Kidney epithelial cell (primary cell): ENCODE results near the gene MIAT. TPM values are rescaled to one million over a fixed set of nuclear protein-coding genes. Genes with fewer than 3 reads are reported as not detected.

Source experiments
- DNase-seq: peaks from one replicate; pipeline ENCODE4 v3.0.0-alpha.2; 2010; ENCODE audit warnings: low read depth
- H3K27me3 ChIP-seq: 2 replicates; pipeline ENCODE4 v1.6.0; 2011; ENCODE audit warnings: low read length; ENCODE audit not compliant: control insufficient read depth, insufficient read depth
- H3K36me3 ChIP-seq: 2 replicates; pipeline ENCODE4 v1.5.1; 2011; ENCODE audit warnings: low read length; ENCODE audit not compliant: control insufficient read depth, insufficient read depth
- H3K4me3 ChIP-seq: 2 replicates; pipeline ENCODE4 v1.5.1; 2011; ENCODE audit warnings: low read depth, mild to moderate bottlenecking, control low read depth, low read length
- CTCF ChIP-seq: IDR thresholded peaks from 2 replicates; pipeline ENCODE4 v1.5.1; 2011; ENCODE audit warnings: mild to moderate bottlenecking, moderate library complexity, low read length, control low read depth, inconsistent platforms; ENCODE audit not compliant: insufficient read depth, poor library complexity, severe bottlenecking
- total RNA-seq: library from RNA; depleted of rRNA; stranded (reverse); fragments of >200 nt; gene quantifications from 2 replicates; pipeline ENCODE4 v1.2.3, GENCODE V29; 2015

Gene MIAT
- total RNA-seq, 1 donor from 2014 or later, result 0.50 TPM

DNA sequence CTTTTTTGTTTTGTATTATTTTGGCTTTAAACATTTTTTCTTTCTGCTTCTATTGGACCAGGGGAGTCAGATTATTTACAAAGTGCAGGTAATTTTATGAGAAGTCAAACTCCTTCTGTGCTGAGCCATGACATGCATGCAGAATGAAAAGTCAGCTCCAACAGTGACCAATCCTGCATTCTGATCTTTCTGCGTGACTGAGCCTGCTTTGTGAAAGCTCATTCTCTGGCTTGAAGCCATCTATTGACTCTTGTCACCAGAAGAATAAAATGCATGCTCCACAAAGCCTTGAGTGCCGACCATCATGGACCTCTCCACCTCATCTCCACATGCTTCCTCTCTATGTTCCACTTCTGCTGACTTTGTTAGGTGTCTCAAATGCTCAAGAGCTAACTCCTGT is 50.2 kb downstream of the MIAT start:
- peak; percentile 18 for DNase-seq
- no peak for TF ChIP-seq CTCF
- no peaks in the 10 kb centered on the region for H3K27me3 ChIP-seq
- H3K4me3 ChIP-seq, result no peak overlapping the region
- no peaks in the 10 kb centered on the region for H3K36me3 ChIP-seq

GRCh38 chr22:26708256-26709009 is 51.0 kb downstream of the MIAT start:
- TF ChIP-seq CTCF, result no peak
- no peaks in the 10 kb centered on the region for H3K36me3 ChIP-seq

DNA sequence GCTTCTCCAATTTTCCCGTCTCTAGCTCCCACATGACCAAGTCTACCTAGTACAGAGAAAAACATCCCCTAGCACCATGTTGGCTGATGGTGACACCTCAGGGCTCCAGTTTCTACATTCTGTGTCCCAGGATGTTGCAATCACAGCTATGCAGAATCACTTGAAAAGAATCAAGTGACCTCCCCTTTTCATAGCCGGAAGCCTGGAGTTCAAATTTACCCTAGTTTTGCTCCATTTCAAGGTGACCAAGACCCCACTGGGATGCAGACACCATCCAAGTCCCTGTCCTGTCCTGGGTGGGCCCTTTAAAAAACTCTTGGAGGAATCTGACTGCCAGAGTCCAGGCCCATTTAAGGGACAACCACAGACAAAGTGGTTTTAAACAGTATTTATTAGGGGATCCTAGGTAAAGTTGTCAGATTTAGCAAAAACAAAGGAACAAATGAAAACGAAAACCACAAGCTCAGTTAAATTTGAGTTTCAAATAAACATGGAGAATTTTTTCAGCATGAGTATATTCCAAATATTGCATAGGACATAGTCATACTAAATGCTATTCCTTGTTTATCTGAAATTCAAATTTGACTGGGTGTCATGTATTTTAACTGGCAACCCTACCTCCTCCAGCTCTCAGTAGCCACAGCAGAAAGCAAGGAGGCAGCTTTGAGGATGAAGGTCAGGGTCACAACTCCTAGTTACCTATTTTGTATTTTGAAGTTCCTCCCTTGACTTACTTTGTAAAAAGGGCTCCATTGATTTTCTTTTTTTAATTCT is 52.4 kb downstream of the MIAT start:
- H3K27me3 ChIP-seq, result no peaks in the 10 kb centered on the region
- H3K36me3 ChIP-seq, result no peaks in the 10 kb centered on the region
- no peak for DNase-seq
- no peak for TF ChIP-seq CTCF
- H3K4me3 ChIP-seq, result no peak overlapping the region

More at GRCh38 chr22:26708256-26709009, 51.0 kb downstream of the MIAT start:
- no peaks in the 10 kb centered on the region for H3K27me3 ChIP-seq
- no peak for DNase-seq
- no peak overlapping the region for H3K4me3 ChIP-seq

- Histone ChIP-seq H3K36me3 (no peaks in the 10 kb centered on the region), H3K27me3 (no peaks in the 10 kb centered on the region), H3K4me3 (no peak overlapping the region)
- no peak for DNase-seq
- TF ChIP-seq CTCF, result no peak
Observed at GRCh38 chr22:26711205-26711963, 54.0 kb downstream of the MIAT start.

DNA sequence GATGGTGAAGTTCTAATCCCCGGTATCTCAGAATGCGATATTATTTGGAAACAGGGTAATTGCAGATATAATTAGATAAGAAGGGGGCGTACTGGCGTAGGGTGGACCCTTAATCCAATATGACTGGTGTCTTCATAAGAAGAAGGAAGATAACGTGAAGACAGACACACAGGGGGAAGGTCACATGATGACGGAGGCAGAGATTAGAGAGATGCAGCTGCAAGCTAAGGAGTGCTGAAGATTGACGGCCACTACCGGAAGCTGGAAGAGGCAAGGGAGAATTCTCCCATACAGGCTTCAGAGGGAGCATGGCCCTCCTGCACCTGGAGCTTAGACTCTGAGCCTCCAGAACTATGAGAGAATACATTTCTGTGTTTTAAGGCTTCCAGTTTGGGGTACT is 54.8 kb downstream of the MIAT start:
- H3K27me3 ChIP-seq, result no peaks in the 10 kb centered on the region
- TF ChIP-seq CTCF, result no peak
- DNase-seq, result no peak

More for the DNA sequence above, 54.8 kb downstream of the MIAT start:
- H3K36me3 ChIP-seq, result no peaks in the 10 kb centered on the region
- H3K4me3 ChIP-seq, result no peak overlapping the region
